ENCODE data around the gene ADARB1. TPM values are rescaled to one million over a fixed set of nuclear protein-coding genes. Genes with fewer than 3 reads are reported as not detected.

The ADARB1 gene
- total and polyA plus RNA-seq, 9 of the 15 experiments (the other 6 are each of a cell fraction or from before 2014, with no cell fraction given) = 6.7 to 16.0 (median 8.3) TPM

- Histone ChIP-seq H3K4me1 (replicated peaks in 1 of 2; ENCODE audit: control insufficient read depth in 2 of 2, insufficient read depth in 2 of 2, low read length in 2 of 2) (peaks cover 0 to 12% of the 10 kb centered on the region in 2 experiments; a peak in 2 of 5 replicates), H4K20me1 (replicated peaks; ENCODE audit: control insufficient read depth, insufficient read depth, low read length) (no peaks in the 10 kb centered on the region), H3K9me3 (replicated peaks; ENCODE audit: control insufficient read depth, insufficient read depth, low read depth, low read length) (no peaks in the 10 kb centered on the region), H3K79me2 (ENCODE audit: control insufficient read depth, insufficient read depth, low read length) (0 out of 3 replicates have a peak, but pooled peaks cover 5% of the 10 kb centered on the region), H3K36me3 (ENCODE audit: control insufficient read depth, insufficient read depth, low read length) (no peaks in the 10 kb centered on the region), H2AFZ (ENCODE audit: low read depth, low read length) (no peak overlapping the region), H3K9ac (ENCODE audit: insufficient read depth in 1 of 2, low read depth in 2 of 2, low read length in 2 of 2) (no peak overlapping the region), H3K9me1 (ENCODE audit: control insufficient read depth, insufficient read depth, low read length) (no peaks in the 10 kb centered on the region), H3K4me3 (no peak overlapping the region), H3K27me3 (ENCODE audit: control insufficient read depth in 2 of 2, insufficient read depth in 2 of 2, low read length in 2 of 2) (no peaks in the 10 kb centered on the region; a peak in 1 of 5 replicates), H3K4me2 (ENCODE audit: insufficient read depth, low read length) (no peak overlapping the region), H3K27ac (ENCODE audit: extremely low read depth, low read depth, low read length) (no peak overlapping the region)
- in situ Hi-C loops (cut with MboI) = no loop called here
- TF ChIP-seq ZNF518B (CRISPR knock-in tag; IDR thresholded peaks at IDR 0.05) (no peak), TAF9B (IDR thresholded peaks at IDR 0.05; ENCODE audit: partially characterized antibody) (no peak), NCOA4 (IDR thresholded peaks at IDR 0.05; ENCODE audit: partially characterized antibody) (no peak), STAG1 (CRISPR knock-in tag; IDR thresholded peaks at IDR 0.05; ENCODE audit: borderline replicate concordance) (no peak), ZNF239 (CRISPR knock-in tag; IDR thresholded peaks at IDR 0.05) (no peak)
- WGBS (ENCODE audit: insufficient coverage, low coverage, missing lambda C conversion rate) = 74% methylated on average over 6 of the region's 6 CpGs
- intact Hi-C loops (cut with micrococcal nuclease) = no loop called here
- ChIA-PET CTCF (ENCODE audit: low intra/inter-chr PET ratio) (interaction anchor here (0.6 kb wide), 1 partner anchor 21 kb away, joined by 3 read pairs; no protein-coding TSS in a partner anchor), POLR2A (interaction anchor here (0.6 kb wide), 1 partner anchor 15 kb away, joined by 3 read pairs; no protein-coding TSS in a partner anchor)
- FAIRE-seq (no peak), ATAC-seq (no peak), DNase-seq (ENCODE audit: extremely low read depth in 1 of 4, low spot score in 3 of 4) (no peak)
- no TSS peak for BruUV-seq (replicated peaks)
Measured at GRCh38 chr21:45117314-45117713, 42.9 kb downstream of the ADARB1 start.

All from K562 (cell line).